ENCODE results near the gene PTPRN2. TPM values are rescaled to one million over a fixed set of nuclear protein-coding genes. Genes with fewer than 3 reads are reported as not detected.

The PTPRN2 gene
- total RNA-seq, 1 experiment from 2014 or later, result 2.1 TPM

DNA sequence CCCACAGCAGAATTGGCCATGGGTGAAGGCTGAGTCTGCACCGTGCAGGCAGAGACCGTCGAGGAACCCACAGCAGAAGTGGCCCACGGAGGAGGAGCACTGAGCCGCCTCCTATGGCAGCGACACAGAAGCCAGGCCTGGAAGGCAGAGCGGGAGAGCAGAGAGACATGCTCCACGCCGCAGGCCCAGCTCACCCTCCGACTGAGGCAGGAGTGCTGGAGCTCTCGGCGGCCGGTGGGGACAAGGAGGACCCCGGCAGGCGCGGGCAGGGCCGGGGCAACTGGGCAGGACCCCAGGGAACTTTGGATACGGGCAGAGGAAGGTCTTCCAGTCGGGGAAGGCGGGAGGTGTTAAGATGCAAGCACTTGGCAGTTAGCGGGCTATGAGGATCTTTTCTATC lies 830.4 kb downstream of the PTPRN2 start:
- H3K9me2 ChIP-seq (ENCODE audit: insufficient read depth), result no peaks in the 10 kb centered on the region
- H3K36me3 ChIP-seq (ENCODE audit: control insufficient read depth in 1 of 2, insufficient read depth in 2 of 2, low read length in 2 of 2), result no peaks in the 10 kb centered on the region
- ChIA-PET CTCF (no interaction called here), RAD21 (ENCODE audit: low non-redundant PET in 1 of 2, low total read pairs in 2 of 2, uncharacterized antibody in 2 of 2, unreplicated experiment in 2 of 2) (no interaction called here), POLR2A (no interaction called here)
- DNase-seq (ENCODE audit: low read depth, low spot score), result no peak
- H3K27me3 ChIP-seq (ENCODE audit: insufficient read depth, low read length), result no peaks in the 10 kb centered on the region
- BruUV-seq (replicated peaks), result no TSS peak
- no peaks in the 10 kb centered on the region for H4K20me1 ChIP-seq (ENCODE audit: insufficient read depth)
- H3K27ac ChIP-seq (ENCODE audit: low read depth, low read length), result no peak overlapping the region
- TF ChIP-seq REST (IDR thresholded peaks at IDR 0.05; ENCODE audit: low read depth), result no peak
- TF ChIP-seq SP1 (IDR thresholded peaks at IDR 0.05; ENCODE audit: low read depth), result no peak
- TF ChIP-seq EZH2phosphoT487 (IDR thresholded peaks at IDR 0.05; ENCODE audit: borderline replicate concordance), result no peak
- TF ChIP-seq ZNF274 (IDR thresholded peaks at IDR 0.05; ENCODE audit: low read depth, low read length), result no peak
- TF ChIP-seq, protein P1, sequence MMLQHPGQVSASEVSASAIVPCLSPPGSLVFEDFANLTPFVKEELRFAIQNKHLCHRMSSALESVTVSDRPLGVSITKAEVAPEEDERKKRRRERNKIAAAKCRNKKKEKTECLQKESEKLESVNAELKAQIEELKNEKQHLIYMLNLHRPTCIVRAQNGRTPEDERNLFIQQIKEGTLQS (IDR thresholded peaks at IDR 0.05), result no peak
- TF ChIP-seq ELF1 (IDR thresholded peaks at IDR 0.05; ENCODE audit: borderline replicate concordance, low read depth), result no peak
- TF ChIP-seq YY1 (IDR thresholded peaks at IDR 0.05; ENCODE audit: extremely low read depth, insufficient replicate concordance, low read depth, low read length), result no peak
- no peak for TF ChIP-seq SIN3A (IDR thresholded peaks at IDR 0.05; ENCODE audit: low read depth)
- TF ChIP-seq POLR2AphosphoS5 (IDR thresholded peaks at IDR 0.05; ENCODE audit: low read depth, low read length), result no peak
- no peak for ATAC-seq
- H3K9me3 ChIP-seq (ENCODE audit: control insufficient read depth in 1 of 2, insufficient read depth in 1 of 2, low read depth in 1 of 2, low read length in 2 of 2), result no peaks in the 10 kb centered on the region
- H3K4me2 ChIP-seq (ENCODE audit: low read length), result no peak overlapping the region
- no peaks in the 10 kb centered on the region for H3K4me1 ChIP-seq (ENCODE audit: control insufficient read depth in 1 of 2, insufficient read depth in 2 of 2, low read length in 2 of 2)
- intact Hi-C loops (cut with micrococcal nuclease), result no loop called here
- no peak overlapping the region for H3K9ac ChIP-seq (ENCODE audit: low read length)
- H3K4me3 ChIP-seq (replicated peaks in 1 of 2; ENCODE audit: low read depth in 1 of 2, low read length in 2 of 2), result no peak overlapping the region
- no peak overlapping the region for H2AFZ ChIP-seq (ENCODE audit: low read depth, low read length, poor library complexity, severe bottlenecking)
- H3K79me2 ChIP-seq (ENCODE audit: insufficient read depth, low read length), result no peaks in the 10 kb centered on the region
